H7 (cell line): ENCODE data around the gene CTSC. TPM values are rescaled to one million over a fixed set of nuclear protein-coding genes. Genes with fewer than 3 reads are reported as not detected.

Experiments
- DNase-seq: peaks from one replicate; pipeline ENCODE4 v3.0.0; 2012
- H3K27me3 ChIP-seq: 2 replicates; pipeline ENCODE4 v1.6.0; 2011; ENCODE audit warnings: mild to moderate bottlenecking, low read length; ENCODE audit not compliant: control insufficient read depth, insufficient read depth
- H3K36me3 ChIP-seq: replicated peaks from 2 replicates; pipeline ENCODE4 v1.5.1; 2011; ENCODE audit warnings: low read length; ENCODE audit not compliant: control insufficient read depth, insufficient read depth
- H3K4me3 ChIP-seq: 2 replicates; pipeline ENCODE4 v1.5.1; 2011; ENCODE audit warnings: low read depth, mild to moderate bottlenecking, control low read depth, low read length, moderate library complexity; ENCODE audit not compliant: insufficient read depth
- total RNA-seq: library from RNA; depleted of rRNA; stranded (reverse); fragments of >200 nt; shearing (Covaris generic); gene quantifications from 2 replicates; pipeline ENCODE4 v1.2.3, GENCODE V29; 2014

CTSC gene
- total RNA-seq, 1 experiment from 2014 or later, result 329 TPM

DNA sequence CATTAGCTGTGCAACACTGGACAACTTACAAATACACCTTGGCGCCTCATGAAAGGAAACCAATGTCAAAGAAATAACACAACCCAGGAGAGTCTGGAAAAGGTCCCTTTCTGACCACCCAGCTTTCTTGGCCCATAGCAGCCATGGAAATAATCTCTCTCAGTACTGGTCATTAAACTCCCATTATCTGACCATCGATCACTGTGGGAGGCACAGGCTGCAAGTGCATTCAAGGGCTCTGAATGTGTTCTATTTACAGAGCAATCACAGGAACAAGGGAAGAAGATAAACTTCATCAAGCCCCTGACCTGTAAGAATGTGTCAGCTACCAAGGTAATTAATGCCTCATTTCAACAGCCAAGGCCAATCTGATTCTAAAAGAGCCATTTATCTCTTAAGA lies 40.1 kb downstream of the CTSC start:
- DNase-seq, result no peak
- Histone ChIP-seq H3K4me3 (no peak overlapping the region), H3K27me3 (no peaks in the 10 kb centered on the region), H3K36me3 (peaks cover 12% of the 10 kb centered on the region)

DNA sequence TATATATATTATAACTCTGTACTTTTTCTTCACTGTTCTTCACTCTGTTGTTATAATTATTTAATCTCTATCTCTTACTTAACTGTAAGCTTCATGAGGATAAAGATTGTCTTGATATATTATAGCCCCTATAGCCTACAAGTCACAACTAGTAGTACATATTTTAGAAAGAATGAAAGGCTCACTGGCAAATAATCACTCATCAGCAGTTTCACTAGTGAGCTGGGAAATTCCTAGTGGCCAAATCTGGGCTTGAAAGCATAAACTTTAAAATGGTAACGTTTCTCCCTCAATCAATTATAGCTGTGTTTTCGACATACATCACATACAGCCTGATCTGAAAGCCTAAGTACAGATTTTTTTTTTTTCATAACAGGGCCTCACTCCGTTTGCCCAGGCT lies 42.5 kb downstream of the CTSC start:
- Histone ChIP-seq H3K4me3 (no peak overlapping the region), H3K27me3 (no peaks in the 10 kb centered on the region), H3K36me3 (peaks cover 12% of the 10 kb centered on the region)
- no peak for DNase-seq

DNA sequence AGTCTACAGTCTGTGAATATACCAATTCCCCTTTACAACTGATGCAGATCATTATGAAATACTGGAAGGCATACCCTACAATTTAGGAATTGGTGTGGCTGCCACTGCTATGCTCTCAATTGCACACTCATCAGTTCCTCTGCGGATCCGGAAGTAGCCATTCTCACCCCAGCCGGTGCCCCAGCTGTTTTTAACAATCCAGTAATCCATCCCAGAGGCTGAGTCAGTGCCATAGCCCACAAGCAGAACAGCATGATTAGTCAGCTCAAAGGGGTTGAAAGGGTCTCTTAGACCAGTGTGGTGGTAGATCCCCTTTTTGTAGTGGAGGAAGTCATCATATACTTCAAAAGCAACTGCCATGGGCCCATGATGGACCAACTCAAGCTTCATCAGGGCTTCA lies 43.6 kb downstream of the CTSC start:
- Histone ChIP-seq H3K27me3 (no peaks in the 10 kb centered on the region), H3K4me3 (no peak overlapping the region), H3K36me3 (peaks cover 12% of the 10 kb centered on the region)
- DNase-seq, result no peak

DNA sequence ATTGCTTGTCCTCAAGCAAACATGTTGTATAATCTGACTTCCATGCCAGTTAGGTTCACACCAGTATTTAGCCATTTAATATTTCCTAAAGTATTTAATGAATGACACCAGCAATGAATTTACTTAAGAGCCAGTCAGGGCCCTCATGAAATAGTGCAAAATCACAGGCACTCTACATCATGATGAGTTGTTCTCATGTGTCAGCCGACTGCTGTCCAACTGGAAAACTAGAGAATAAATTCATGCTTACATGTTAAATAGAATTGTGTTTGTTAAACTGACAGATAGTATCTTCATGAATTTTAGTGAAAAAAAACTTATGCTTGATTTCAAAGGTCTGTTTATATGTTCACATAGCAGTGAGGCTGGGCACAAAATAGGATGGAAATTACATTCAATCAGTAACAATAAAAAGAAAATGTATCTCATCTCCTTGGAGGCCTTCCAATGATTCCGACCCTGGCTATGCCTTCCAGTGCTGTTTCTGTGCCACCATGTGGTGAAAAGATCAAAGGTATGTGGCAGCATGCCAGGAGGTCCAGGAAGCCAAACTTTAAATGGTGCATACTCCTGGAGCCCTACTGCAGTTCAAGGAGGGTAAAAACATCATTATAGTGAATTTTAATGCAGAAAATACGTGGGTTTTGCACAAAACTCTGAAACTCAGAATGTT lies 45.2 kb downstream of the CTSC start:
- Histone ChIP-seq H3K27me3 (no peaks in the 10 kb centered on the region), H3K4me3 (no peak overlapping the region), H3K36me3 (peaks cover 12% of the 10 kb centered on the region)
- DNase-seq, result no peak

DNA sequence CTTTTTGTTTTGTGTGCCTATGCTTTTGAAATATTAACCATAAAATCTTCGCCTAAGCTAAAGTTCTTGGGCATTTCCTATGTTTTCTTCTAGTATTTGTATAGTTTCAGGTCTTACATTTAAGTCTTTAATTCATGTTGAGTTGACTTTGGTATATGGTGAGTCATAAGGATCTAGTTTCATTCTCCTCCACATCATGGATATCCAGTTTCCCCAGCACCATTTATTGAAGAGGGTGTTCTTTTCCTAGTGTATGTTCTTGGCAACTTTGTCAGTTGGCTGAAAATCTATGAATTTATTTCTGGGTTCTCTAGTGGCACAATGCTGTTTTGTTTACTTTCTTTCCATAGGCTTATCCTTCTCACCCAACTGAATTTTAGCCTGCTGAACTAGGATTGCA lies 49.0 kb downstream of the CTSC start:
- Histone ChIP-seq H3K36me3 (no peaks in the 10 kb centered on the region; the same call in 1 of the 2 replicates), H3K4me3 (no peak overlapping the region), H3K27me3 (no peaks in the 10 kb centered on the region)
- no peak for DNase-seq

DNA sequence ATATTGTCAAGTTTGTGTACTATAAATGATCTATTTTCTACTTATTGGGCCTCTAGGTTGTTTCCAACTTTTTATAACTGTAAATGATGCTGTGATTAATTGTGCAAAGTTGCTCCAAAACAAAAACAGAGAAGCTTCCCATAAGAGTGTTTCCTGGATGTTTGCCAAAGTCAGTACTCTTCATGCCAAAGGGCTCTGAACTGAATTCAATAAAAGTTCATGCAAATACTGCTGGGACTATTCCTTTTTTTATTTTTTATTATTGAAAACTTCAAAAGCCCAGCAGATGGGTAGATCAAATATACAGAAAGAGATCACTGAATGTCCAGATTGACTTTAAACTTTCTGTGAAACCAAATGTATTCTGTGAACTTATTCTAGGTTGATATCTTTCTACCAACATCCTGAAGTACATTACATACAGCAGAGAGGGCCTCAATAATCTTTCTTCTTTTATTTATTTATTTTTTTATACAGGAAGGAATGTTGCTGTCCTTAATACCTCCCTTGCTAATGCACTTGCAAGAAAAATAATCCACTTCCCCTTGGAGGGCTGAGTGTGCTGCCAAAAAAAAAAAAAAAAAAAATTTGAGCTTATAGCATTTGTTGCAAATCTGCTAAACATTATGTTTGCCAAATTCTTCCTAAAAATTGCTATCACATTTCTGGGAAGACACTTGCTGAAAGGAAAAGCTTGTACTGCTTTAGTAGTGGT lies 53.0 kb downstream of the CTSC start:
- DNase-seq, result no peak
- H3K36me3 ChIP-seq, result no peaks in the 10 kb centered on the region; the same call in 1 of the 2 replicates
- H3K27me3 ChIP-seq, result no peaks in the 10 kb centered on the region
- H3K4me3 ChIP-seq, result no peak overlapping the region

DNA sequence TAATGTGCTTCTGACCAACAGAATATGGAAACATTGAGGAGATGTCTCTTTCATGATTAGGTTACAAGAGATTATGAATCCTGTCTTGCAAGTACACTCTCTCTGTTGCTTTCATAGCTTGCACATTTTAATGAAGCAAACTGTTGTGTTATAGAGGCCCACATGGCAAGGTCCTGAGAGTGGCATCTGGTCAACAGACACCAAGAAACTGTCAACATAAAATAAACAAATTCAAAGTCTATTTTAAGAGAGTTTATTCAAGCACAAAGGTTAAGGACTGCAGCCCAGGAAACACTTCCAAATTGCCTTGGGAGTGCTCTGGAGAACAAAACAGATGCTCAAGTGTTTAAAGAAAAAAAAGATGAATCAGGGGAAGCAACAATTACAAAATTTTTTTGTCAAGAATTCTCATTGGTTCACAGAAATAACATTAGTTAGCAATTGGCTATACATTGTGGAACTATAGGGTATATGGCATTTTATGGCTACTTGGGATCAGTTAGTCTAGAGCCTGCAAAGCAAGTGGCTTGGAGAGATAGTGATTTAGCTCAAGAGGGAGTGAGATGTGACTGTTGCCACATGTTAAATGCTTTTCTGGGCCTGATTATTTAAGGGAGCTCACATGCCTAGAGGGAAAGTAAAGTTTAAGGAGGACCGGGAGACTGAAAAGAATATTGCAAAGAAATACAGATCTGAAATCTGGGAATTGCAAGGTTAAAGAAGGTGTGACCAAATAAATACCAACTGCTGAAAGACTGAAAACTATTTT lies 54.6 kb downstream of the CTSC start:
- Histone ChIP-seq H3K4me3 (no peak overlapping the region), H3K36me3 (no peaks in the 10 kb centered on the region), H3K27me3 (no peaks in the 10 kb centered on the region)
- DNase-seq, result no peak

DNA sequence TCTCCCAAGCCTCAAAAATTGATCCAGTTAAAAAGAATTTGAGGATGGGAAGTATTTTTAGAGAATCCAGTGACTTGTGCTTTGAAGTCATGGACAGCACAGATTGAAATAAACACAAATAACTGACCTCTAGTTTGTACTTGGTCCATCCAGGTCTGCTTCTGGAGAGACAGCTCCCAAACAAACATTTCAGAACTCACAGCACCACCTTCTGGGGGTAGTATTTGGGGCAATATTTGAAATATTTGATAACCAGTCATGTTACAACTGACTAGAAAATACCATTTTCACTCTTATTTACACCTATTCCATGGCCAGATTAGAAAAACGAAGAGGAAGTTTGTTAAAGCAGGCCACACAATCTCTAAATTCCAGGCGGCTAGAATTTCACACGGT lies 56.2 kb downstream of the CTSC start:
- no peak overlapping the region for H3K4me3 ChIP-seq
- DNase-seq, result no peak
- H3K36me3 ChIP-seq, result no peaks in the 10 kb centered on the region
- H3K27me3 ChIP-seq, result no peaks in the 10 kb centered on the region

DNA sequence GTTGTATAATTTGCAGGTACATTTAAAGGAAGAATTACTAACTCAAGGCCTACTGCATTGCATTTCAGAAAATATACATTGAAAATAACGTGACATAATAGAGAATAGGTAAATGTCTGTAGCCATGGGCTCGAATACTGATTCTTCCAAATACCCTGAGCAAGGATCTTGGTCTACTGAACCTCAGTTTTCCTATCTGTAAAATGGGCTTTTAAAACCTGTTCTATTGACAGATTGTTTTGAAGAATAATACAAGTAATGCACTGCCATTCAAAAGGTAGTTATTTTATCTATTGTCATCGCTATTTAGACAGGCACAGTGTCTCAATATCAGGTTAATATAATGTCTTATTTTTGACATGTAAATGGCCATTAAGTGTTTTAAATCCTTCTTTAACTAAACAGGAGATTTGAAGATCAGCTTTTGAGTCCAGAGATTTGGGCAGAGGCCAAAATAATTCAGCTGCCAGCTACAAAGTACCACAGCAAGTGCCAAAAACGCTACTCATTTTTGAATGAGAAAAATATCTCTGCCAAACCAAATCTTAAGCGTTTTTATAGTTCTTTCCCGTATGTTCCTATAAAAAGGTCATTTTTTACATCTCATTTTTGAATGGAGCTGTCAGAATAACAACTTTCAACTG lies 56.7 kb downstream of the CTSC start:
- no peaks in the 10 kb centered on the region for H3K36me3 ChIP-seq
- no peak for DNase-seq
- H3K4me3 ChIP-seq, result no peak overlapping the region
- no peaks in the 10 kb centered on the region for H3K27me3 ChIP-seq

DNA sequence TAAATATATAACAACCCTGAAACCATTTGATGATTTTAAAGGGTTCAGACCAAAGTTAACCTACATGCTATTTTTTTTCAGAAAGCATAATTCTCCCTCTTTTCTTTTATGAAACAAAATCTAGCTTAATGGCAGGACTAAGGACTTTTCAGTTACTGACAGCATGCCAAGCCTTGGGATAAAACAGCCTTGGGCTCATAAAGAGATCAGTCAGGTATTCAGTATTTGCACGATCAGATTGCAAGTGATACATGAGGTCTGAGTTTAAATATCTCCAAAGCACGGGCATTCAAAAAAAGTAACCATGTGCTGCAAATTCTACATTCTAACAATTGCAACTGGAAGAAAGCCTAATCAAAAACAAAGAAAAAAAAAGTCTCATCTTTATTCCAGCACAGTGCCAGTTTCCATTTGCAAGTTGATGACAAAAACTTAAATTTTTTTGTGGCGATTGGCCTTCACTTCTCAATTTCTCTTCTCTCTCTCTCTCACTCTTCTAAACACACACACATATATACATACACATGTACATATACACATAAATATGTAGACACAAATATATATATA lies 60.1 kb downstream of the CTSC start:
- H3K4me3 ChIP-seq, result no peak overlapping the region
- no peak for DNase-seq
- no peaks in the 10 kb centered on the region for H3K27me3 ChIP-seq
- H3K36me3 ChIP-seq, result no peaks in the 10 kb centered on the region

DNA sequence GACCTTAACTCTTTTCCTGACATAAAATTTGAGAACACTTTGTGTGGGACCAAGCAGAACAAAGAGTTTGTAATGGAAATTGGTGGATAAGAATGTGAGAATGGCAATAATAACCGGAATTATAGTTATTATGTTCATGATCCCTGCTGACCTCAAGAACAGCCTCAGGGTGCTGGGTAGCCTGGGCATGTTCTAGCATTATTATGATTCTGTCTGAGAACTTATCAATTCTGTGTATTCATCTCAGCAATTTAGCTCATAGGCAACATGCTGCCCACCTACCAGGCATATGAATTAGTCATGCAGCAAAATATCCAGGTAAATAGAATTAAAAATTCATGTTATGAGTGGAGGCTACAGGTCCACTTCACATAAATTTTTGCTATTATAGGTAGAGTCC lies 61.9 kb downstream of the CTSC start:
- no peak for DNase-seq
- no peaks in the 10 kb centered on the region for H3K36me3 ChIP-seq
- no peaks in the 10 kb centered on the region for H3K27me3 ChIP-seq
- no peak overlapping the region for H3K4me3 ChIP-seq

DNA sequence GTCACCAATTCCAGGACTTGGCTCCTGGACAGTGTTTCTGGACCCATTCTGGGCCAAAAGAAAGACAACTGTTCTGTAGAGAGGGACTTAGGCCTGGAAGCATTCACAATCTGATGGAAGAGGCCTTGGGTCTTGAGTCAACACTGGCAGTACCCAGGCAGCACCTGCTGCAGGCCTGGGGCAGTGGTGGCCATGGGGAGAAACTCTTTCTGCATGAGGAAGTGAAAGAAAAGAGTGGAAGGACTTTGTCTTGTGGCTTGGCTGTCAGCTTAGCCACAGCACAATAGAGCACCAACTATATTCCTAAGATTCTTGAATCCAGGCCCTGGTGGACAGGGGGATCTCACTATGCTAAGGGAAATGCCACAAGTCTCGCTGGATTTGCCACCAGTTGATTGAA lies 70.6 kb downstream of the CTSC start:
- Histone ChIP-seq H3K27me3 (no peaks in the 10 kb centered on the region), H3K36me3 (no peaks in the 10 kb centered on the region; the same call in 1 of the 2 replicates), H3K4me3 (no peak overlapping the region)
- DNase-seq, result no peak

DNA sequence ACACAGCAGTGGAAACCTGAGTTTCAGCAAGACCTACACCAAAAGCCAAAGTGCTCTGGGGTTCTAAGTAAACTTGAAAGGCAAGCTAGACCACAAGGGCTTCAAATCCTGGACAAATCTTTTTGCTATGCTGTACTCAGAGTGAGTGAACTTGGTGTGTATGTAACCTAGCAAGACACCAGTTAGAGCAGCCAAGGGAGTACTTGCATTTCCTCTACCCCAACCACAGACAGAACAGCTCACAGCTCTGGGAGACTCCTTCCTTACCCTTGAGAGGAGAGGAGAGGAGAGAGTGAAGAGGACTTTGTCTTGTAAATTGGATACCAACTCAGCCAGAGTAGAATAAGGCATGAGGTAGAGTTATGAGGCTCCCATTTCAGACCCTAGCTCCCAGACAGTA lies 71.4 kb downstream of the CTSC start:
- DNase-seq, result no peak
- Histone ChIP-seq H3K36me3 (no peaks in the 10 kb centered on the region; the same call in 1 of the 2 replicates), H3K4me3 (no peak overlapping the region), H3K27me3 (no peaks in the 10 kb centered on the region)

DNA sequence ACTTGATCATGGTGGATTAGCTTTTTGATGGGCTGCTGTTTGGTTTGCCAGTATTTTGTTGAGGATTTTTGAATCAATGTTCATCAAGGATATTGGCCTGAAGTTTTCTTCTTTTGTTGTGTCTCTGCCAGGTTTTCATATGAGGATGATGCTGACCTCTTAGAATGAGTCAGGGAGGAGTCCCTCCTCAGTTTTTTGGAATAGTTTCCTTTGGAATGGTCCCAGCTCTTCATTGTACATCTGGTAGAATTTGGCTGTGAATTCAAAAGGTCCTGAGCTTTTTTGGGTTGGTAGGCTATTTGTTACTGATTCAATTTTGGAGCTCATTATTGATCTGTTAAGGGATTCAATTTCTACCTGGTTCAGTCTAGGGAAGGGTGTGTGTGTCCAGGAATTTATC lies 78.1 kb downstream of the CTSC start:
- no peak for DNase-seq
- Histone ChIP-seq H3K36me3 (no peaks in the 10 kb centered on the region), H3K27me3 (no peaks in the 10 kb centered on the region), H3K4me3 (no peak overlapping the region)
